HEK293 (cell line): ENCODE data around the gene INO80E.

Source experiments
- KLF9 ChIP-seq: fragments of 450-650 bp; formaldehyde crosslinking; IDR thresholded peaks from 2 replicates; pipeline ENCODE4 v1.5.1; 2016; ENCODE audit warnings: missing biosample characterization, missing genetic modification characterization, low read depth
- ZNF121 ChIP-seq: fragments of 450-650 bp; formaldehyde crosslinking; IDR thresholded peaks from 2 replicates; pipeline ENCODE4 v1.5.1; 2016; ENCODE audit warnings: missing biosample characterization, missing genetic modification characterization
- ZNF2 ChIP-seq: fragments of 450-650 bp; formaldehyde crosslinking; IDR thresholded peaks from 2 replicates; pipeline ENCODE4 v1.5.1; 2016; ENCODE audit warnings: missing biosample characterization, missing genetic modification characterization
- ZNF596 ChIP-seq: fragments of 450-650 bp; IDR thresholded peaks from 2 replicates; pipeline ENCODE4 v1.5.0; 2018; ENCODE audit warnings: missing biosample characterization, mild to moderate bottlenecking, missing genetic modification characterization, moderate library complexity
- TF ChIP-seq, protein P1 (sequence below): fragments of 450-650 bp; formaldehyde crosslinking; IDR thresholded peaks from 2 replicates; pipeline ENCODE4 v1.5.1; 2016; ENCODE audit warnings: missing biosample characterization, missing genetic modification characterization
- TF ChIP-seq, protein P2 (sequence below): fragments of 450-650 bp; formaldehyde crosslinking; IDR thresholded peaks from 2 replicates; pipeline ENCODE4 v1.5.1; 2016; ENCODE audit warnings: missing biosample characterization, missing genetic modification characterization

DNA sequence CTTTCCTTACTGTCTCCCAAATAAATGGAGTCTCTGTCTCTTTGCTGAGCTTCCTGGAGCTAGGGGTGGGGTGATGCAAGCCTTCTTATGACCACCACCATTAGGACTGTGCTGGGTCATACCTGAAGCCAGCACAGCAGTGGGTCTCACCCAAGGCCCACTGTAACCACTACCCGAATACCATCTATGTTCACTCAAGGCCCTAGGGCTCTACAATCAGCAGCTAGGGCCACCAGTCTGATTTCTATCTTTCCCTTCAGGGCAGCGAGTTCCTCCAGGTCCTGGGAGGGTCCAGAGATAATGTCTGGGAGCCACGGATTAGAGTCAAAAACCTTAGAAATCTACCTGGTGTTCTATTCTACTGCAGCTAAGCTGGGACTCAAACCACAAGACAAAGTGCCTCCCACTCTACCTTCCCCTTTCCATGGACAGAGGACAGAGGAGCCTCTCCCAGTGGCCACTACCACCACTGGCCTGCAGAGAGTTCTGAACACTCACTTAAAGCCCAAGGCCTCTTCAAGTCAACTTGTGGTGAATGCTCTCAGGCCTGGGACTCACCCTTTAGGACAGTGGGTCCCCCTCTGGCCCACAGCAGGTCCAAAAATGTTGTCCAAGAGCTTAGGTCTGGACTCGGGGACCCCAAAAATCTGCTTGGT lies 45.1 kb upstream of the INO80E start:
- no peak for TF ChIP-seq KLF9 (tag by site-specific recombination)
- no peak for TF ChIP-seq ZNF121 (tag by site-specific recombination)
- TF ChIP-seq ZNF2 (tag by site-specific recombination) = no peak
- TF ChIP-seq, protein P1, sequence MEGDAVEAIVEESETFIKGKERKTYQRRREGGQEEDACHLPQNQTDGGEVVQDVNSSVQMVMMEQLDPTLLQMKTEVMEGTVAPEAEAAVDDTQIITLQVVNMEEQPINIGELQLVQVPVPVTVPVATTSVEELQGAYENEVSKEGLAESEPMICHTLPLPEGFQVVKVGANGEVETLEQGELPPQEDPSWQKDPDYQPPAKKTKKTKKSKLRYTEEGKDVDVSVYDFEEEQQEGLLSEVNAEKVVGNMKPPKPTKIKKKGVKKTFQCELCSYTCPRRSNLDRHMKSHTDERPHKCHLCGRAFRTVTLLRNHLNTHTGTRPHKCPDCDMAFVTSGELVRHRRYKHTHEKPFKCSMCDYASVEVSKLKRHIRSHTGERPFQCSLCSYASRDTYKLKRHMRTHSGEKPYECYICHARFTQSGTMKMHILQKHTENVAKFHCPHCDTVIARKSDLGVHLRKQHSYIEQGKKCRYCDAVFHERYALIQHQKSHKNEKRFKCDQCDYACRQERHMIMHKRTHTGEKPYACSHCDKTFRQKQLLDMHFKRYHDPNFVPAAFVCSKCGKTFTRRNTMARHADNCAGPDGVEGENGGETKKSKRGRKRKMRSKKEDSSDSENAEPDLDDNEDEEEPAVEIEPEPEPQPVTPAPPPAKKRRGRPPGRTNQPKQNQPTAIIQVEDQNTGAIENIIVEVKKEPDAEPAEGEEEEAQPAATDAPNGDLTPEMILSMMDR (tag by site-specific recombination) = no peak
- TF ChIP-seq, protein P2, sequence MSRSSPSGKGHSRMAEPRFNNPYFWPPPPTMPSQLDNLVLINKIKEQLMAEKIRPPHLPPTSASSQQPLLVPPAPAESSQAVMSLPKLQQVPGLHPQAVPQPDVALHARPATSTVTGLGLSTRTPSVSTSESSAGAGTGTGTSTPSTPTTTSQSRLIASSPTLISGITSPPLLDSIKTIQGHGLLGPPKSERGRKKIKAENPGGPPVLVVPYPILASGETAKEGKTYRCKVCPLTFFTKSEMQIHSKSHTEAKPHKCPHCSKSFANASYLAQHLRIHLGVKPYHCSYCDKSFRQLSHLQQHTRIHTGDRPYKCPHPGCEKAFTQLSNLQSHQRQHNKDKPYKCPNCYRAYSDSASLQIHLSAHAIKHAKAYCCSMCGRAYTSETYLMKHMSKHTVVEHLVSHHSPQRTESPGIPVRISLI = no peak
- no peak for TF ChIP-seq ZNF596 (tag by site-specific recombination)
